HG02610 (cell line): ENCODE measurements around the gene MCC.

Experiments
- ATAC-seq: cut with Tn5 transposase; IDR thresholded peaks from one replicate; pipeline ENCODE4 v1.9.1; 2021; ENCODE audit warnings: mild to moderate bottlenecking, moderate library complexity; ENCODE audit not compliant: unreplicated experiment

MCC gene

DNA sequence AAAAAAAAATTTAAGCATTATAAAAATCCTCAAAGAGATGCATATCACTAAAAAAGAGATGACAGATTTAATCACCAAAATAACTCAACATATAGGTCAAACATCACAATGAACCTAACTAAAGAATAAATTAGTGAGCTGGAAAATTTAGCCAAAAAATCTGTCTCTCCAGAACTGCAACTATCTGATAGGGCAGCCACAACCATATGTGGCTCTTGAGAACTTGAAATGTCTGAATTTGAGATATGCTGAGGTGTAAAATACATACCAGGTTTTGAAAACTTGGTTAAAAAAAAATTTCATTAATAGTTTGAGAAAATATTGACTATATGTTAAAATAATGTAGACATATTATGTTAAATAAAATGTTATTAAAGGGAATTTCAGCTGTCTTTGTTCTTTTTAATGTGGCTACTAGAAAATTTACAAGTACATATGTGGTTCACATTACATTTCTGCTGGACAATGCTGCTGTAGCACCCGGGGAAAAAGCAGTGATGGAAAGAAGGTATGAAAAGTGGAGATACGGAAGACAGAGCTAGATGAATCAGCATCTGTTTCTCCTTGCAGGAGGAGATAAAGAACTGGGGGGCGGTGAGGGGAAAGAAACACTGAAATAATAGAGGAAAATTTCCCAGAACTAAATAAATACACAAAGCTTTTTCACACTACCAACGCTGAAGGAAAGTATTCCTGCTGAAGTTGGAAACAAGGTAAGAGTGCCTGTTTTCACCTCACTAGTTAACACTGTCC lies 445.6 kb downstream of the MCC start:
- ATAC-seq: no peak

DNA sequence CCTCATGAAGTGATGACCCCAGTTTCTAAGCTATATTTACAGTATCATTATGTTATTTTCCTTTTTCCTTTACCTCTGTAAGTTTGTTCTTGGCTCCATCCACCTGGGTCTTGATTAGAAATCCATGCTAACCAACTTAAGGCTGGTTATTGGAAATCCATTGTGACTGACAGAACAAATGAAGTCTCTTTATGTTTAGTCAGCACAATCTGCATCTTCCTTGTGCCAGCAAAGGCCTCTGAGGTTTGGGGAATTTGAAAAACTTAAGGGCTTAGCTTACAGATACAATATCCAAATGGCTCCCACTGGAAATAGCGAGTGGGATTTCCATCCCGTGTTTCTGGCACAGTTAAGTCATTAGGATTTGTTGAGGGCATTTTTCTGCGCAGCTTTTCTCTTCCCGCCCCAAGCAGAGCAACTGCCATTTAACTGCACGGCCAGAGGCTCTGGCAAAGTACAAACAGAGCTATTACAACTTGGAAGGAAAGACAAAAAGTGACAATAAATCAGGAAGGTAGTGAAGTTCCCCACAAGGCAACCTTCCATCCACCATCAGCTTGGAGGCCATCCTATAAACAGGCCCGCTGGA lies 447.5 kb downstream of the MCC start:
- ATAC-seq: no peak

- no peak for ATAC-seq
Measured at GRCh38 chr5:113039934-113040285, 448.3 kb downstream of the MCC start.

DNA sequence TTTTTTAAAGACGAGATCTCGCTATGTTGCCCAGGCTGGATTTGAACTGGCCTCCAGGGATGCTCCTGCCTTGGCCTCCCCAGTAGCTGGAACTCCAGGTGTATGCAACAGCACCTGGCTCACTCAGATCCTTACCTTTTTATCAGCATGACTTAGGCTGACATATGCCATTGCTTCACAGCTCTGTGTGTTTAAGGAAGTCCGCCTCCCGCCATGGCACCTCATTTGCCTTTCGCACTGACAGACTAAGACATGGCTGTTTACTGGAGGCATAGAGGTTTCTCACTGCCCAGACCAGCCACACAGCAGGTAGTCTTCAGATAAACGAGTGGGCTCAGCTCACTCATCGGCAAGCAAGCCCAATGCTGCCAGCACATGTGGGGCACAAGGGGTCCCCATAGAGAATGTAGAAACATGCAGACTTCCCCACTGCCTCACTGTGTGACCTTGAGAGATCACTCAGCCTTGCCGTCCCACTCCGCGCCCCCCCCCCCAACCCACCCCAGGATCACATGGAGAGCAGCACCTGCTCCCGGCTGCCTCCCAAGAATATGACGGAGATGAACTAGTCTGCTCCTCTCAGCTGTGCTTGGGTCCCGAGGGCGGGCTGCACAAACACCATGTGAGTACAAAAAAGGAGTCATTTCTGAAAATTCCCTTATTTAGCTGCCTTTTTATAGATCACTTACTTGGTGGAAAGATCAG lies 448.9 kb downstream of the MCC start:
- ATAC-seq: no peak

GRCh38 chr5:113038714-113039113 lies 449.5 kb downstream of the MCC start:
- no peak for ATAC-seq

- no peak for ATAC-seq
Measured at GRCh38 chr5:113038136-113038535, 450.1 kb downstream of the MCC start.

- ATAC-seq: no peak
Measured at GRCh38 chr5:113036826-113037225, 451.4 kb downstream of the MCC start.

DNA sequence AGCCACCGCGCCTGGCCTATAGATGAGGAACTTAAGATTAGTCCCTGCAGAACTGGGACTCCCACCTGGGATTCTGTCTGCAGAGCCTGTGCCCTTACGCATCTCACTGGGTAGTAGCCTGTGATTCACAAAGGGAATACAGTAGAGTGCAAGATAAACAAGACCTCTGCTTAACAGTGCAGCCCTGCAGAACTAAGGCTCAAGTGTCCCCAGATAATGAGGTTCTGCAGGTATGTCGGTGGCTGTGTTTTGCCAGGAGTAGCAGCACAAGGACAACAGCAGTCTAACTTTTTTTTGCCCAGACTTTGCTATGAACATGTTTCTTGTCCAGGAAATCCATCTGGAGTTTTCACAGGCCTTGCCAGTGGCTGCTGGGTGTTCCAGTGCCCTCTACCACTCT lies 451.9 kb downstream of the MCC start:
- no peak for ATAC-seq

GRCh38 chr5:113035096-113035495 lies 453.2 kb downstream of the MCC start:
- ATAC-seq: no peak

DNA sequence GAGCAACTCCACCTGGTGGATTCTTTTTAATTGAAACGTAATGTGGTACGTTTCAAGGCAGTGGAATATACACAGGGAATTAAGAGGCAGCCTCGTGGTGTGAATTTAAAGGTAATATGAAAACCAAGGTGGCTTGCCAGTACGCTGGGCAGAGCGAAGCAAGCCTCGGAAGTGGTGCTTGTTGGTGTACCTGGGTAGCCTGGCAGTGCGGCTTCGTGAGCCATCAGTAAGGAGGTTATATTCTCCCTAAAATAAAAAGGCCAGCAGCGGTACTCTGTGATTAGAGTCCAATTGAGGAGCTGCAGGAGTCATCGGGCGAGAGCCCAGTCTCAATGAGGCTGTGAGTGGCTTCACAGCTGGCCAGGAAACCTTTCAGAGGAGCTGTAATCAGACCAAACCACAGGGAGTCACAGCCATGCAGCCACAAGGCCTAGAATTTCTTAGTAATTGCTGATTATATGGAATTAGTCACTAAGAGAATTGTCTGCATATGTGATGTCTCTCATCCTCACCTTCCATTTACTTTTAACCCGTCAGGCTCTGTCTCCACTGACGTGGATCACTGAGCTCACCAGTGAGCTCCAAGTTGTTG lies 454.0 kb downstream of the MCC start:
- ATAC-seq: no peak

DNA sequence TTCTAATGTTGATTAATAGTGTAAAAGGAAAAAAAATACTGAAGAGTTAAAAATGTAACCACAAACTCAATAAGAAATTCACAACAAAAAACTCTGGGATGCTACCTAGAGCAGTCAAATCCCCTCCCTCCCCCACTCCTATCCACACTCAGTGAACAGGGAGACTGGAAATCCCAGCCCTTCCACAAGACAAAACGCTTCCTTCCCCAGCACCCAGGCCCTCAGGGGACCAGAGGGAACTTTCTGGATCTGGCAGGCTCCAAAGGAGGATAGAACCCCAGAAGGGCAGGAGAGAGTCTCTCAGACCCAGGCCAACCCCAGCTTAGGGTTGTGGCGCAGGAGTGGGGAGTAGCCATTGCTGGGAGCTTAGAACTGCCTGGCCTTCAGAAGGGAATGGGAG lies 456.7 kb downstream of the MCC start:
- ATAC-seq: no peak

- no peak for ATAC-seq
Measured at GRCh38 chr5:113031104-113031503, 457.1 kb downstream of the MCC start.

DNA sequence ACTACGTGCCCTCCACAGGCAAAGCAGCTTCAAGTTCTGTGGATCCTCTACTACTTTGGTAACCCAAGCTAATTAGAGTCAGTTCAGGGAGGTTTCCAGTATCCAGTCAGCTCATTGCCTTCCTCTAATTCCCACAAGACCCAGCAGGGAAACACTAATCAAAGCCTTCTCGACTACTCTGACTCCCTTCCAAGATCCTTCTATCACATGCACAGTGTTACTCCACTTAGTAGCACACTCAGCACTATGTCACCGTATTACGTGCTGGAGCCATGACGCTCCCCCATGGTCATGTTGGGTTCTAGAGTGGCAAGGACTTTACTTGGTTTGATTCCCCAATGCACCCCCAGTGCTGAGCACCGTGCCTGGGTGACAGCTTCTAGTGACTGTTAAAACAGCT lies 458.6 kb downstream of the MCC start:
- ATAC-seq: no peak

DNA sequence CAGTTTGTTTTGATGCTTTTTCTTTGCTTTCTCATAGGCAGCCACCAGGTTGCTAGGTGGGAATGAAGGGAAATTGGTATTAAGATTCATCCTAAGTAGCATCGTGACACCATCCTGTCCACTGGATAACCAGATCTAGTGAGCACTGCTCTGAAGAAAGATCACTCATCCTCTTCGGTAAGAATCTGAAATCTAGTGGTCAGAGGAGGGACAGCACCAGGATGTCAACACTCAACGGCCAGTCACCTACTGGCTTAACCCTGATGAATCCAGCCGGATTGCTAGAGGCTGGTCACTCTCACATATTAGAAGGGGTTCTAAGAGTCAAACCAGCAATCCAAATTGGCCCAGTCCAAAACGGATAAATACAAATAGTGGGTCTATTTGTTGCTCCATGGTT lies 460.8 kb downstream of the MCC start:
- ATAC-seq: no peak

DNA sequence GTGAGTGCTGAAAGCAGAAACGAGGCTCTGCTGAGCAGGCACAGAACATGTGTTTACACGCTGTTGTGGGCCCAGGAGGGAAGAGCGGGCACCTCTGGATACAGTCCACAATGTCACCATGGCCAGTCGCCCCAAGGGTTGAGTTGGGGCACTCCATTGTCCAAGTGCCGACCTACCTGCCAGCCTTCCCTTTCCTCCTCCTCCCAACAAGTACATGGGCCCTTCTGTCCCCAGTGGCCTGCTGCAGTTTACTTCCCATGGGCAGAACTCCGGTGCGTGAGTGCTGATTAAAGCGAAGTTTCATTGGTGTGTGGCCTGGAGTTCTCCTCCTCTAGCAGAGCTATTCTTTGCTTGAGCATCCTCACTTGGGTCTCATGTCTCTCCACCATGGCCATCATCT lies 461.2 kb downstream of the MCC start:
- no peak for ATAC-seq

- no peak for ATAC-seq
Measured at GRCh38 chr5:113026211-113026610, 462.0 kb downstream of the MCC start.

GRCh38 chr5:113025596-113025995 lies 462.7 kb downstream of the MCC start:
- no peak for ATAC-seq

GRCh38 chr5:113024076-113024697 lies 464.1 kb downstream of the MCC start:
- ATAC-seq: no peak

- peak; percentile 86 for ATAC-seq
Measured at GRCh38 chr5:113022661-113023060, 465.6 kb downstream of the MCC start.

DNA sequence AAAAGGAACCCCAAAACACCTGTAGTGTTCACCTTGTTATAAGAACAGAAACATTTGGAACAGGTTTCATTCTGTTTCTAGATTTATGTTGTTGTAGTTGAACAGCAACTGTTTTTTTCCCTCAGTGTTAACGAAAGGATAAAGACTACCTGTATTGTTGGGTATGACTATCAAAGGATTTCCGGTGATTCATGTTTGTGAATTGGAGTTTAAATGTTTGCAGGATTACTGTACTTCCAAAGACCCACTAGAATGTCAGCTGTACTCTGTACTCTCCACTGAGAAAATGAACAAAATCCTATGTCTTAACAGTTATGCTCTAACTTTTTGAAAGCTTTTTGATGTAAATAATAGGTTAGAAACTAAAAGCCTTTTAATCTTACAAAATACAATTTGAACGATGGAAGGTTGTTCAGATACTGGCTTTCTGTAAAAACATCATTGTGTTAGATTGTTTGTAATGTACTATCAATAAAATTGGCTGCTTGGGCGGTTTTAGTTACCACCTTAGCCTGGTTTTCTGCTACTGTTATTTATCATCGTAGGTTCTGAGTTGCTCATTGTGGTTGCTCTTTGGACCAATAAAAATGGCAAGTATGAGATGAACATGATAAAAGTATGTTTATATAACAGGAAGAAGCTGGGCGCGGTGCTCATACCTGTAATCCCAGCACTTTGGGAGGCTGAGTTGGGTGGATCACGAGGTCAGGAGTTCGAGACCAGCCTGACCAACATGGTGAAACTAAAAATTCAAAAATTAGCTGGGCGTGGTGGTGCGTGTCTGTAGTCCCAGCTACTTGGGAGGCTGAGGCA lies 467.6 kb downstream of the MCC start:
- no peak for ATAC-seq
